Stimulated activated CD8-positive, alpha-beta memory T cell treated with anti-CD3 and anti-CD28 coated beads, Interleukin-2, amount 100 ng/mL, for 48 hours (primary cell): ENCODE measurements around the gene SLC25A28.
"Not testable (repeated sequence)": the region's sequence is repeated elsewhere in the genome, so short reads cannot be mapped to it uniquely, and the experiment has no call there.

Experiments used
- DNase-seq, 2 donors: peaks; one replicate each; pipeline ENCODE4 v3.0.0-alpha.2; 2020; ENCODE audit warnings: low read depth in 2 of 2

The SLC25A28 gene

GRCh38 chr10:99628923-99629624 is 8.8 kb upstream of the SLC25A28 start:
- no peak for DNase-seq

- DNase-seq, result not testable (repeated sequence)
Measured at GRCh38 chr10:99625124-99625523, 4.9 kb upstream of the SLC25A28 start.

GRCh38 chr10:99623919-99624318 is 3.7 kb upstream of the SLC25A28 start:
- DNase-seq, result no peak

GRCh38 chr10:99621454-99622251 is 1.4 kb upstream of the SLC25A28 start:
- no peak for DNase-seq

- peak; percentile 74 to 83 for DNase-seq
Measured at GRCh38 chr10:99620711-99621453, 643 bp upstream of the SLC25A28 start.

- DNase-seq, result no peak
Measured at GRCh38 chr10:99619090-99619800, 994 bp downstream of the SLC25A28 start.

GRCh38 chr10:99617696-99618095 is 2.5 kb downstream of the SLC25A28 start:
- DNase-seq, result no peak

- DNase-seq, result no peak
Measured at GRCh38 chr10:99615426-99615825, 4.8 kb downstream of the SLC25A28 start.

- no peak for DNase-seq
Measured at GRCh38 chr10:99612167-99612831, 7.9 kb downstream of the SLC25A28 start.

- no peak for DNase-seq
Measured at GRCh38 chr10:99611326-99611725, 8.9 kb downstream of the SLC25A28 start.

- DNase-seq, result no peak
Measured at GRCh38 chr10:99610221-99610620, 10.0 kb downstream of the SLC25A28 start.

GRCh38 chr10:99609186-99609585 is 11.1 kb downstream of the SLC25A28 start:
- no peak for DNase-seq

GRCh38 chr10:99605351-99605750 is 14.9 kb downstream of the SLC25A28 start:
- no peak for DNase-seq

- no peak for DNase-seq
Measured at GRCh38 chr10:99604862-99605261, 15.4 kb downstream of the SLC25A28 start.

- DNase-seq, result no peak
Measured at GRCh38 chr10:99598781-99599509, 21.3 kb downstream of the SLC25A28 start.

GRCh38 chr10:99598011-99598410 is 22.2 kb downstream of the SLC25A28 start:
- no peak for DNase-seq

- not testable (repeated sequence) for DNase-seq
Measured at GRCh38 chr10:99596708-99597107, 23.5 kb downstream of the SLC25A28 start.

GRCh38 chr10:99595770-99596465 is 24.3 kb downstream of the SLC25A28 start:
- no peak for DNase-seq

- no peak for DNase-seq
Measured at GRCh38 chr10:99595236-99595635, 25.0 kb downstream of the SLC25A28 start.

- DNase-seq, result no peak
Measured at GRCh38 chr10:99593312-99593711, 26.9 kb downstream of the SLC25A28 start.
